ENCODE measurements around the gene CLCN7.

DNA sequence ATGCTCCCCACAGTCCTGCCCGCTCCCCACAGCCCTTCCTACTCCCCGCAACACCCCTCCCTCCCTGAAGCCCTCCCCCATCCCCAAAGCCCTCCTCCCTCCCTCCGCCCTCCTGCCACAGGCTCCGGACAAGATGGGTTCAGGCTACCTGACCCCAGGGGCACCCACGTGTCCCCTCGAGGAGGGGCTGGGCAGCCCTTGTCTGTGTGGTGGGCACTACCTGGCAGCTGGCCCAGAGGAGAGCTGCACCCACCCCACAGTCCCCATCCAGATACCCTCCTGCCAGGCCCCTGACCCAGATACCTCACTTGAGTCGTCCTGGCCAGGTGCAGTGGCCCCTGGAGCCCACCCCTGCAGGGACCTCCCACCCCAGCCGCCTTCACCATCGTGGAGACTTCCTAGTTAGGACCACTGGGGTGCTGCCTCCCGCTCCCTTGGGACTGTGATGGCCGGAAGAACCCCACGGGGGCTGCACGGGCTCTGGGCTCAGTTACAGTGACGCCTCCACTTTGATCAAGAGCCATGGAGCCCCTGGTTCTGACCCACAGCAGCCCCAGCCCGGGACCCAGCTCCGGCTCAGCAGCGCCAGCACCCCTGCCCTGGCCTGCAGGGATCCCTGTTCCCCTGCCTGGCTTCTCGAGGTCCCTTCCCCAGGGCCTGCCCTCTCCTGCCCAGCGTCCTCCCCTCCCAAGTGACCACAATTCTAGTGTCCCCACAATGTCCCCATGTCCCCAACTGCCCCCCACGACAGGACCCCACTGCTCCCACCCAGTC lies 43.1 kb downstream of the CLCN7 start:
- TF ChIP-seq, protein P1, sequence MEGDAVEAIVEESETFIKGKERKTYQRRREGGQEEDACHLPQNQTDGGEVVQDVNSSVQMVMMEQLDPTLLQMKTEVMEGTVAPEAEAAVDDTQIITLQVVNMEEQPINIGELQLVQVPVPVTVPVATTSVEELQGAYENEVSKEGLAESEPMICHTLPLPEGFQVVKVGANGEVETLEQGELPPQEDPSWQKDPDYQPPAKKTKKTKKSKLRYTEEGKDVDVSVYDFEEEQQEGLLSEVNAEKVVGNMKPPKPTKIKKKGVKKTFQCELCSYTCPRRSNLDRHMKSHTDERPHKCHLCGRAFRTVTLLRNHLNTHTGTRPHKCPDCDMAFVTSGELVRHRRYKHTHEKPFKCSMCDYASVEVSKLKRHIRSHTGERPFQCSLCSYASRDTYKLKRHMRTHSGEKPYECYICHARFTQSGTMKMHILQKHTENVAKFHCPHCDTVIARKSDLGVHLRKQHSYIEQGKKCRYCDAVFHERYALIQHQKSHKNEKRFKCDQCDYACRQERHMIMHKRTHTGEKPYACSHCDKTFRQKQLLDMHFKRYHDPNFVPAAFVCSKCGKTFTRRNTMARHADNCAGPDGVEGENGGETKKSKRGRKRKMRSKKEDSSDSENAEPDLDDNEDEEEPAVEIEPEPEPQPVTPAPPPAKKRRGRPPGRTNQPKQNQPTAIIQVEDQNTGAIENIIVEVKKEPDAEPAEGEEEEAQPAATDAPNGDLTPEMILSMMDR (conservative IDR thresholded peaks at IDR 0.05): no peak
- TF ChIP-seq EZH2 (IDR thresholded peaks at IDR 0.05; ENCODE audit: low read depth): no peak

Measured in PC-9 (cell line).